ELF-1 (cell line): ENCODE data around the gene CACNB4.
"Not testable (repeated sequence)": the region's sequence is repeated elsewhere in the genome, so short reads cannot be mapped to it uniquely, and the experiment has no call there.

Experiments used
- DNase-seq: peaks from one replicate; pipeline ENCODE4 v3.0.0-alpha.2; 2016; ENCODE audit warnings: low read depth, low spot score

Gene CACNB4

DNA sequence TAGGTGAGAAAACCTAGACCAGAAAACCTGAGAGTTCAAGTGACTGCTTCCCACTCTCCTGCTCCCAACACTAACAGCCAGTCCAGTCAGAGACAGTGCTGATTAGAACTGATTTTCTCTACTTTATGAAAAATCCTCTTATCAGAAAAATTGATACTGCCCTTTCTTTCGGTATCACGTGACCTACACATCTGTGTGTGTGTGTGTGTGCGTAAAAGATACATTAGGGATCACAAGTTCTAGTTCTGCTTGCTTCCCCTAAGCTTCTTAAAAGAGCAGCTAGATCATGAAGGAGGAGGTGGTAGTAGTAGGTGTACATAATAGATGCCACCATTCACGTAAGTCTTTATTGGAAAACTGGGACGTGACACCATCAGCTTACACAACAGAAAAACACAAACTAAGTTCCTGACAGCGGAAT, 272.1 kb downstream of the CACNB4 start:
- no peak for DNase-seq

DNA sequence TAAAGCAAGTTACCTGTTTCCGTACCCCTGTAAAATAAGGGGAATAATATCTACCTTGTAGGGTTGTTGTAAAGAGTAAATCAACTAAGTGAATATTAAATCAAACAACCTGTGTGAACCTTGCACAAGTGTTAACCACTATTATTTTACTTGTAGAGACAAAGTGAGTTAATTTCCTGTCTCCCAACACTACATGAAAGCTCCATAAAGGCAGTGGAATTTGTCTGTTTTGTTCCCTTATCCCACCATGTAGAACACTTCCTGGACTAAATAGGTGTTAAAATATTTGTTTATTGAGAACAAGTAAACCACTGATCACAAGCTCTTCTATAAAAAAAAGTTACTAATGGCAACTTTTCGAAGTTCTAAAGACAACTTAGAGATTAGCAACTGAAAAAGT, 274.0 kb downstream of the CACNB4 start:
- no peak for DNase-seq

DNA sequence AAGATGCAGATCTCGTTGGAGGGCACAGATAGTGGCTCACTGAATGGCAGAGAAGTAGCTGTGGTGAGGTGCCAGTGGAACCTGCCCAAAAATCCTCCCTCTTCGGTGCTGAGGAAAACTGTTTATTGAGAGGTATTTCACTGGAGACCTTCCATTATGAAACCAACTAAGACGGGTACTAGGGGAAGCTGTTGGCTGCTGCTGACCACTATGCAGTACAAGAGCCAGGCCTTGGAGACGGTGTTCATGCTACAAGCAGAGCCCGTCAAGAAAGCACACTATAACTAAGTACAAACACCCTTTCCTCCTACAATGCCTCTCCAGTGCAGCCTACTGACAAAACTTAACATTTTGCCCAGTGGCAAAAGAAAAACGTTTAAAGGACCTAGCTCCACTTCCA, 275.2 kb downstream of the CACNB4 start:
- no peak for DNase-seq

DNA sequence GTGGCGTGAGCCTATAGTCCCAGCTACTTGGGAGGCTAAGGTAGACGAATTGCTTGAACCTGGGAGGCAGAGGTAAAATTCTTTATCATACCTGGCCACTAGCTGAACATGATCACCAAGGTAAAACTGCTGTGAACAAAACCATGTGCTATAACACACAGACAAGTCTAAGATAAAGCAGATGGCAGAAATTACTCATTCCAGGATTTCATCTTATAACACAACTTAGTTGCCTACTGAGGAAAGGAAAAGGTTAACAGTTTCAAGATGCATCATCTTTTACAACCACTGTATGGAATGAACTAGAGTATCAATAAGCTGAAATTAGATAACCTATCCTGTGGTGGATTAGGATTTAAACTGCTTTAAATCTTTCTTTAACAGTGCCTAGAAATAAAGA, 278.9 kb downstream of the CACNB4 start:
- DNase-seq, result no peak

DNA sequence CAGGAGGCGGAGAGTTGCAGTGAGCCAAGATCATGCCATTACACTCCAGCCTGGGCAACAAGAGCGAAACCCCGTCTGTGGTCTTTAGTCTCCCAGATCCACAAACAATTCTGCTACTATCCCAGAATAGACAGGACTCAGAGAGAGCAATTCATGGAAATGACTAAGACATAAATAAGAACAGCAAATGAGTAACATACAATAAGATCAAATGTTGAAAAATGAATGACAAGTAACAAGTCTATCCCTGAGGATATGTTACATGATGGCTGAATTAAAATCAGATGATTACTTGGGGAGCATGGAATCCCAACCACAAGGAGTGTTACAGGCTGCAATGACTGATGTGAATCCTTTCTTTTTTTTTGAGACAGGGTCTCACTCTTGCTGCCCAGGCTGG, 280.9 kb downstream of the CACNB4 start:
- no peak for DNase-seq

DNA sequence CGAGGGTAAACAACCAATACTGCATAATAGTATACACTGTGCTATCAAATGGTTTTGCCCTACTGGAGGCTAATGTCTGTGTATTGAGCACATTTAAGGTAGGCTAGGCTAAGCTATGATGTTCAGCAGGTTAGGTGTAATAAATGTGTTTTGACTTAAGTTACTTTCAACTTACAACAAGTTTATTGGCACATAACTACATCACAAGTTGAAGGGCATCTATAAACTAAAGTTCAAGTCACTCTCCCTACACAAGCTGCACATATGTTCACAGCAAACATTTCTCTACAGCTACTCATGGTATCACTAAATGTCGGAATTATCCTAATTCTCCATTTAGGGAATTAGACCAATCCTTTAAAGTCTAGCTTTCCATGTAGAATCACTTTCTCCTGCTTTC, 282.0 kb downstream of the CACNB4 start:
- DNase-seq, result no peak

DNA sequence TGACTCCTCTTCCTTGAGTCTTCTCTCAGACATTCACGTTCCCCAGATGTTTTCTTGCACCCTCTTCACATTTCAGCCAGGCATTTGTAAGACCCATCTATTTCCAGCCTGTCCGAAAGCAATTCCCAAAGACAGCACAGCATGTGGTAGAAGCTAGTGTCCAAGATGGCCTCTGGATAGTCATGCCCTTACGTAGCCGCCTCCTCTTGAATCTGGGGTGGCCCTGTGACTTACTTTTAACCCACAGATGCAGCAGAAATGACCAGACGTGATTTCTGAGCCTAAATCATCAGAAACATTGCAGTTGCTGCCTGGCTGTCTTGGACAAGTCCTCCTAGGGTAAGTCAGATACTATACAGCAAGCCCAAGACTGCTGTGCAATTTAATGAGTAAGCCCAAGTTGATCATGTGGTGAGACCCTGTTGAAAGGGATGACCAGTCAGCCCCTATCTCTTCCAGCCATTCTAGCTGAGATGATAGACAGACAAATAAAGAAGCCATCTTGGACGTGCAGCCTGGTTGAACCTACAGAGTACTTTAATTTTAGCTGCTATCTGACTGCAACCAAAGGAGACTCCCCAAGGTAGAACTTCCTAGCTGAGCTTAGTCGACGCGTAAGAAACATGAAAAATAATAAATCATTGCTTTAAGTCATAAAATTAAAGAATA, 282.9 kb downstream of the CACNB4 start:
- no peak for DNase-seq

DNA sequence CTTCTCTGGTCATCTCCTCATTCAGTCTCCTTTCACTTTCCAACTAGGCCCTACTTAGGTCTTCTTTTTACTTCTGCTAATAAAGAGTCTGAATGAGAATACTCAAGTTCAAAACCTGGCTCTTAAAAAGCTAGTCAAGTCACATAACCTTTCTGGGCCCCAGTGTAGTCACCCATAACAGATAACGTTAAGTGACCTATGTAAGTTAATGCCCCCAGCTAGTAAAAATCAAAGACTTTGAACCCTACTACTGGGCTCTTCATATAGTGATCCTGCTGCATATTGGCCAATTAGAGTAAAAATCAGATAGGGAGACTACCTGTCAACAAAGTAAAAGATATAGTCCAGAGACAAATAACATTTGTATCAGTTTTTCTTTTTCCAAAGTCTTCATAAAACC, 288.4 kb downstream of the CACNB4 start:
- no peak for DNase-seq

DNA sequence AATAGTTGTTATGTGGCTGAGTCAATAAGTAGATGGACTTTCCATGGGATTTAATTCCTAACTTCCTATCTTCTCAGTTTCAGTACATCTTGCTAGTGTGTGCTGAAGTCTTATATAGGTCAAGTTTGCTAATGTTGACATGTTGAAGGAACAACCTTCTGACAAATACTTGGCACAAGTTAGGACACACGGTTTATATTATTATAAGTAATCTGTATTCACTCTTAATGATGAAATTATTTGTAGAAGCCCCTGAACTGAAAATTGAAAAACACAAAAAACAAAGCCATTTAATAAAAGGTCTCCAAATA, 289.8 kb downstream of the CACNB4 start:
- DNase-seq, result no peak

DNA sequence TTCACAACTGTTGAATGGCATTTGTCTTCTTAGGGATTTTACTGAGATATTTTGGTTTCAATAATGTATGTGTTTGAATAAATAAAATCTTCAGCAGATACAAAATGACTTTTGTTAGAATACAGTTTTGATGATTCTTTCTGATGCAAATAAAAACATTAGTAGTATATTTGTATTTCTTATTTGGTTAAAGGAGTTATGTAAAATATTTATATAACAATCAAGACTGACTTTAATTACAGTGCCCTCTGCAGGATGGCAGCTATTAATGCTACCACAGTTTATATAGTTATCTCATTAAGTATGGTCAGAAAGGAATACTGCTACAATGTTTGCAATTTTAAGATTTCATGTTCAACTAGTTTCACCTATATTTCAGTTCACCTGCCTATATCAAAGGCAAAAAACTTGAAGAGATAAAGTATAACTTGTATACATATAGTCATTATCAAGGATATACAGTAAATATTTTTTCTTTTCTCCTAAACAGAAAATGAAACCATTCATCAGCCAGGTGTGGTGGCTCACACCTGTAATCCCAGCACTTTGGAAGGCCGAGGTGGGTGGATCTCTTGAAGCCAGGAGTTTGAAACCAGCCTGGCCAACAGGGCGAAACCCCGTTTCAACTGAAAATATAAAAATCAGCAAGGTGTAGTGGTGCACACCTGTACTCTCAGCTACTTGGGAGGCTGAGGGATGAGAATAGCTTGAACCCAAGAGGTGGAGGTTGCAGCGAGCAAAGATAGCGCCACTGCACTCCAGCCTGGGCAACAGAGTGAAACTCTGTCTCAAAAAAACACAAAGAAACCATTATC, 290.4 kb downstream of the CACNB4 start:
- no peak for DNase-seq

DNA sequence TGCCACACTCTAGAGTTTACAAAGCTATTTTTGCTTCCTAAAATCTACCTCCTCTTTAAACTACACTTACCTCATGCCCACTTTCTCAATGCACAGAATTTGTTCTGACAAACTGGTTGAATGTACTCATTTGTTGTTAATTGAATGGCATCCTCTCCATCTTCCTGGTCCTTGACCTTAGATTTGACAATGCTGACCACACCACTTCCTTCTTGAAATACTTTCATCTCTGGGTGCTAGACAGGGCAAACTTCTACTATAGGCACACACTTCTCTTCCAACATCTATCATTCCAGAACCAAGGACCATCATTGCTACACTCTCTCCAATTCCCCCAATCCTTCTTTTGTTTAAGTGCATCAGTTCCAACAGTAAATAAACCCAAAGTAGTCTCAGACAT, 292.9 kb downstream of the CACNB4 start:
- DNase-seq, result no peak

DNA sequence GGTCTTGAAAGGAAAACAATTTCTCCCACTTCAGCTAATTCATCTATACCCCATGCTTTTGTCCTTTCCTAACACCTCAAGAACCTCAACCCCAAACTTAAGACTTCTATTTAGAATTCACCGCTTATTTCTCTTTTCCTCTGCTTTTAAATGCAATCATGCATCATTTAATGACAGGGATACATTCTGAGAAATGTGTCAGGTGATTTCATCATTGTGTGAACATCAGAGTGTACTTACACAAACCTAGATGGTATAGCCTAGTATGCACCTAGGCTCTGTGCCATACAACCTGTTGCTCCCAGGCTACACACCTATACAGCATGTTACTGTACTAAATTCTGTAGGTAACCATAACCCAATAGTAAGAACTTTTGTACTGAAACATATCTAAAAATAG, 293.5 kb downstream of the CACNB4 start:
- DNase-seq, result no peak

DNA sequence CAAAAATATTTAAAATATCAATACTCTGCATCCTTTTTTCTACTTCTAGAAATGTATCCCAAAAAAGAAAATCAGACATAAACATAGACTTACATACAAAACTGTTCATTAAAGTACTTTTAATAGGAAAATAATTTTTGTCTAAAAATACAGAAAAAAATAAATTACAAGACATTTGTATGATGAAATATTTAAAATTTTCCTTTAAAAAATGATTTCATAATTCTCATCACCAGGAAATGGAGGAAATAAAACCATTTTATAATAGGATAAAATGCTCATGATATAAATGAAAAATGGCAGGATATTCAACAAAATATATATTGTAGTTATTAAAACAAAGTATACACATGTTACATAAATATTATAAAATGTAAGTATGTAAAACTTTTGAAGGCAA, 295.0 kb downstream of the CACNB4 start:
- DNase-seq, result no peak

DNA sequence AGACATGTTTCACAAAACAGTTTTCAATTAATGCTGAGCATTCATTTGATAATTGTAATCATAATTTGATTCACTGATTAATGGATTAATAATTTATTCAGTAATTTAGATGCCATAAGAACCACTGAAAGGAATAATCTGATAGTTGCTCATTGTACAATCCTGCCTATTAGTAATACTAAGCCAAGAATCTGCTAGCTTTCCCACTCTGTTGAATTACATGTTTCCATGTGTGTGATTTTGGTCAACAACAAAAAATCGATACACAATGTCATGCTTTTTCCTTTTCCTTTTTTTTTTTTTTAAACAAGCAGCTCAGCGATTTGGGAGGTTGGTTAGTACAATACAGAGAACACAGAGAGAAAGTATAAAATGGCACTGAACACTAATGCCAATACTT, 296.5 kb downstream of the CACNB4 start:
- no peak for DNase-seq

DNA sequence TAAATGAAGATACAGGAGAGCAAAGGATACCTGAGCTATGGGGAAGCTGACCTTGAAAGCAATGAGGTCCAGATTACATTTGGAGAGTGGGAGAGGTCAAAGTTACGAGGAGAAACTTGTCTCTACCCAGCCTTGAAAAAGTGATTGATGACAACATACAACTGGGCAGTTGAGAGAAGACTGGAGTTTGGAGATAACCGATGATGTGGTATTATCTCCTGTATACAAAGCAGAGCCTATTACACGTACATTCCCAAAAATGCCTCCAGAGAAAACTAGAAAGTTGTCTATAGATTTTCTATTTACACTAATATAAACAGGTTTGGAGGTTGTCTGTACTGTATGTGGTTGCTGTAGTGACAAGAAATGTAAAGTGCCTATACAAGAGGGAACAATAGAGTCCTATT, 299.0 kb downstream of the CACNB4 start:
- DNase-seq, result no peak

DNA sequence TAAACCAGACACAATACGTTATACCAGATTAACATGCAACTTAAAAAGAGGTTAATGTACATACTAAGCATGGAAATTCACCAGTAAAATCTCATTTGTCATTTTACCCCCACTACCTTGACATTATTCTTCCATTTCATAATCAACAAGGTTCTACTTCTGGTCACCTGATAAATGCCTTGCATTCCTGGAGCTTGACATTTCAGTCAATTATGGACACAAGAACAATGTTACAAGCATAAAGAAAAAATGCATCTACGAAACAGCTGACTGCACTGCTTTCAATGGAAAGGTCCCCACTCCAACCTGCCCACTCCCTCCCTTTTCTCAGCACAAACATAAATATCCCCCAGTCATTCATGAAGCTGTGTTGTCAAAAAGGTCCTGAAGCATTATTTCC, 302.1 kb downstream of the CACNB4 start:
- DNase-seq, result no peak

DNA sequence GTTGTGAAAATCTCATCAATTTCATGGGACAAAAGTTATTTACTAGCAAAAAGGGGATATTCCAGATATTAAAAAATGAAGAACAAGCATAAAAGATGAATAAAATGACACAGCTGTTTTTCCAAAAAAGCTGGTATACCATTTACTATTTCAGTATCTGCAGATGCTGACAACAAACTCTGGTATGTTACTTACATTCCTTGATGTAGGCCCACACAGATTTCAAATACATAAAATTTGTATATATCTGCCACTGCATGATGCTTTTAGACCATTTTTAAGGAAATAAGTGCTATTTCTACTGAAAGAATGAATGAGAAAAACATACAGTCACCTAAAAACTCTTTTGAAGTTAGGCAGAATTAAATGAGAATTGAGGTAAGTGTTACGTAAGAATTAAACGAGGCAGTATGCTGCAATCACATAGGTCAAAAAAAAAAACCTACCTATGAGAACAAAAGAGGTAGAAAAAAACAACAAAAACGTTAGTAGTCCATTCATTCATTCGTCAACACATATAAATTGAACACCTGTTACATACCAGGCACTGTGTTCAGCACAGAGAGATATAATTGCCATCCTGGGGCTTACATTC, 303.1 kb downstream of the CACNB4 start:
- no peak for DNase-seq

DNA sequence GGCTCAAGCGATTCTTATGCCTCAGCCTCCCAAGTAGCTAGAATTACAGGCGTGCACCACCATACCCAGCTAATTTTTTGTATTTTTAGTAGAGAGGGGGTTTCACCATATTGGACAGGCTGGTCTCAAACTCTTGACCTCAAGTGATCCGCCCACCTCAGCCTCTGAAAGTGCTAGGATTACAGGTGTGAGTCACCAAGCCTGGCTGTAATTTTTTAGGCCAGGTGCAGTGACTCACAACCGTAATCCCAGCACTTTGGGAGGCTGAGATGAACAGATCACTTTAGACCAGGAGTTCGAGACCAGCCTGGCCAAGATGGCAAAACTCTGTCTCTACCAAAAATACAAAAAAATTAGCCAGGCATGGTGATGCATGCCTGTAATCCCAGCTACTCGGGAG, 304.4 kb downstream of the CACNB4 start:
- not testable (repeated sequence) for DNase-seq

DNA sequence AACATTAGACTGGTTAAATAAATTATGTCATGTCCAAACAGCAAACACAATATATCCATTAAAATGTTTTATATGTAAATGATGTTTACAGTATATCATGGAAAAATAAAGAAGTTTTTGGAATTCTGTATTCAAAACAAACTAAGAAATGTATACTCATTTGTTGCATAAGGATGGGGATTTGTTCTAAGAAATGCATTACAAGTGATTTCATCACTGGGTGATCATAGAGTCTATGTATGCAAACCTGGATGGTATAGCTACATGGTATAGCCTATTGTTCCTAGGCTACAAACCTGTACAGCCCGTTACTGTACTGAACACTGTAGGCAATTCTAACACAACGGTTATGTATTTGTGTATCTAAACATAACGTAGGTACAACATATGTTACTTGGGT, 305.7 kb downstream of the CACNB4 start:
- no peak for DNase-seq

DNA sequence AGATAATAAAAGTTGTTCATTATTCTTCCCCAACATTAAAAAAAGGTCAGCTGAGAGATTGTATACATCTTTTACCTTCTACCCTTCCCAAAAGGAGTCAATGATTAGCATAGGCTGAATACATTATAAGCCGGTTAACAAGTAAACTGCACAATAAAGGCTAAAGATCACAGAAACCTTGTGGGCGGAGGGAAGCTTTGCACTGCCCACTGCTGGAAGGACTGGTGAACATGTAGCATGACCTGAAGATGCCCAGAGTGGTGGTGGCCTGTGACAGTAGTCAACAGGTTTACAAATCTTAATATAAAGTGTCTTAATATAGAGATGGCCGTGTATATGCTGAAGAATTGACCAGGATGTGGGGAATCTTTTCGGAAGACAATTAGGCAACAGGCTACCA, 306.3 kb downstream of the CACNB4 start:
- DNase-seq, result no peak

DNA sequence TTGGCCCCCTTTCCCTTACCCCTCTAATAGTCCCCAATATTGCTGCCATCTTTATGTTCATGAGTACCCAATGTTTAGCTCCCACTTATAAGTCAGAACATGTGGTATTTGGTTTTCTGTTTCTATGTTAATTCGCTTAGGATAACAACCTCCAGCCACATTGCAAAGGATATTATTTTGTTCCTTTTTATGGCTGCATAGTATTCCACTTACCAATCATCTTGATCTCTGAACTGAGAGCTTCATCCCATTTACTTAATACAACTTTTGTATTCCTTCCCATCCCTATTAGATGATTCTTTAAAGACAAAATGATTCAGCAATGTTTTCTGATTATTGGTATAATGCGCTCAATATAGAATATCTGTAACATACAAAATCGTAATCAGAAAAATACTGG, 307.3 kb downstream of the CACNB4 start:
- DNase-seq, result no peak

DNA sequence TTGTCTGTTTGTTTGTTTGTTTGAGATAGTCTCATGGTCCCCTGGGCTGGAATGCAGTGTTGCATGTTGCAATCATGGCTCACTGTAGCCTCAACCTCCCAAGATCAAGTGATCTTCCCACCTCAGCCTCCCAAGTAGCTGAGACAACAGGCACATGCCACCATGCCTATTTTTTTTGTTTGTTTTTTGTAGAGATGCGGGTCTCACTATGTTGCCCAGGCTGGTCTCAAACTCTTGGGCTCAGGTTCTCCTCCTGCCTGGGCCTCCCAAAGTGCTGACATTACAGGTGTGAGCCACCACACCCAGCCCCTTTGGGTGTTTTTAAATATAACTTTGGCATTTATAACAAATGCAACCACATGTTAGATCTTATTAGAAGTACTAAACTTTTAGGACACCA, 308.2 kb downstream of the CACNB4 start:
- DNase-seq, result no peak
